Measurements from ENCODE around the gene TMEM14B.
A peak's percentile ranks its signal among the peaks of the same experiment; 100 is the strongest.
"Not testable (repeated sequence)": the region's sequence is repeated elsewhere in the genome, so short reads cannot be mapped to it uniquely, and the experiment has no call there.

TMEM14B gene

DNA sequence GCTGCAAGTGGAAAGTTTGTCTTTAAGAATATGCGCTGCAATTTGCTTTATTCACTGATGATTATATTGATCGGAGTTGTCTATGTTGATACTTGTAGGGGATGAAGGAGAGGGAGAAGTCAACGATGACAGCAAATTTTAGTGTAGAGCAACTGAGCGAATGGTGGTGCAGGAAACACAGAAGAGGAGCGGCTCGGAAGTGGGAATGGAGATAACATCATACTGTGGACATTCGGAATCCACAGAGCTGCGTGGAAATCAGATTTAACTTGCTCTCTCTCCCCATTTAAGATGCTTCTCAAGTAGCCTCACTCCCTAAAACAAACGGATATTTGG is 722 bp upstream of the TMEM14B start:
- DNase-seq (ENCODE audit: low spot score) = no peak

GRCh38 chr6:10749734-10750133 is 2.1 kb downstream of the TMEM14B start:
- DNase-seq (ENCODE audit: low spot score) = no peak

- DNase-seq (ENCODE audit: low spot score) = not testable (repeated sequence)
These were observed 3.0 kb downstream of the TMEM14B start for GRCh38 chr6:10750568-10750967.

GRCh38 chr6:10751757-10752156 is 4.2 kb downstream of the TMEM14B start:
- DNase-seq (ENCODE audit: low spot score) = not testable (repeated sequence)

GRCh38 chr6:10756085-10756484 is 8.5 kb downstream of the TMEM14B start:
- no peak for DNase-seq (ENCODE audit: low spot score)

GRCh38 chr6:10759312-10759839 is 11.8 kb downstream of the TMEM14B start:
- DNase-seq (ENCODE audit: low spot score) = no peak

DNA sequence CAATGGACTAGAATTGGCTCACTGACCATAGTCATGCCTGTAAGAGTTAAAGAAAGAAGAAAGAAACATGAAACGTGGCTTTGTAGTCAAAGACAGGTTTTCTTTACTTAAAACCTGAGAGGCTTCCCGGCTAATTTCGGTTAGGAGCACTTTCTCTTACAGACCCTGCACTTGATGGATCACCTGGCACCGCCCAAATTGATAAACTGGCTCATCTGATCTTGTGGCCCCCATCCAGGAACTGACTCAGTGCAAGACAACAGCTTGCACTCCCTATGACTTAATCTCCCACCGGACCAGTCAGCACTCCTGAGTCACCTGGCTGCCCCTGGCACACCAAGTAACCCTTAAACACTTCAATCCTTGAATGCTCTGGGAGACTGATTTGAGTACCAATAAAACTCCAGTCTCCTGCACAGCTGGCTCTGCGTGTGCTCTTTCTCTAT is 12.3 kb downstream of the TMEM14B start:
- DNase-seq (ENCODE audit: low spot score) = no peak

DNA sequence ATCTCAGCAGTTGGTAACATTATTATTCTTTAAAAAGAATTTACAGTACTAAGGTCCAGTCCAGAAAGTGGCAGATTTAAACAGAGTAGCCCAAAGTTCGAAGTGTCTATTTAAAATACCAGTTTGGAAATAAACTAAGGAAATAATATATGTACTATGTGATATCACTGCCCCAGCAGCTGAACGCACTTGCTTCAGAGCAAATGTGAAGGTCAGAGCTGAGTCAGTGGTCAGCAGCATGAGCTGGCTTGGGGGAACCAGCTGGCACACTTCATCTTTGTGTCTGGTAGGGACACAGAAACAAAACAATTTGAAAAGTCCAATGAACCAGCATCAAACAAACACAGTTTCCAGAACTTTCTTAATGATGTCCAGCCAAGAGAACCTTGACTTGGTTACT is 15.4 kb downstream of the TMEM14B start:
- no peak for DNase-seq (ENCODE audit: low spot score)

DNA sequence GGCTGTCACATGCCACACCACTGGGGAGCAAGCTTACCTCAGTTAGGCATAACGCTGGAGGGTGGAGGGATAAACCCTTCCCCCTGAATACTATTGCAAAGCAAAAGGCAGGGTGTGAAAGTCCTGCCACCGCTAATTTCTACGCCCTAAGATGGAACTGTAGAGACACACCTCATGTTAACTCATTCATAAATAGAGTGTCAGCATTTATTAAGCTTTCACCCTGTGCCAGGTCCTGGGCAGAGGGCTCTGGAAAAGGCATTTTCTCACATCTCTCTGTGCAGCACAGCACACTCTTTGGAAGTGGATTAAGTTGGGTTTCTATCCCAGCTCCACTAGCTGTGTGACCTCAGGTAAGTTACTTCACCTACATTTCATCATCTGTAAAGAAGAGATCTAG is 21.8 kb downstream of the TMEM14B start:
- no peak for DNase-seq (ENCODE audit: low spot score)

DNA sequence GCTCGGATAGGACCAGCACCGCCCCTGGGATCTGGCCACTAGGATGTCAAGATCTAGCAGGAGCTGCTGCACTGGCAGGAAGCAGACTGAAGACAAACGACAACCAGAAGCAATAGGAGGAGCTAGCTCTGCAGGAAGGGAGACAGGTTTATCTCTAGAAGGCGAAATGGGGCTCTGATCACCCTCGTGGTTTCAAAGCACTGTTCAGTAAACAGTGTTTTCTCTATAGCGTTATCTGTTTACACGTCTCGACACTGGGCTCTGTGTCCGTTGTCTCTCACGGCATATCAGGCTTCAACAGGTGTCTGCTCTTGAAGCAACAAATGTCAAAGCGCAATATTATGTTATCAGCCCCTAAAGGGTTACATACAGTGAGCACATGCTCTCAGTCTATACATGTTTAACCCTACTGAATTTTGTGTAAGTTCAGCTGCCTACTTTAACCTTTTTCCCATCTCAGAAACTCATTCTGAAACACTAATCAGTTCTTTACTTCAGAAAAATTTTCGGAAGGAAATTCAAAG is 23.8 kb downstream of the TMEM14B start:
- DNase-seq (ENCODE audit: low spot score) = no peak

DNA sequence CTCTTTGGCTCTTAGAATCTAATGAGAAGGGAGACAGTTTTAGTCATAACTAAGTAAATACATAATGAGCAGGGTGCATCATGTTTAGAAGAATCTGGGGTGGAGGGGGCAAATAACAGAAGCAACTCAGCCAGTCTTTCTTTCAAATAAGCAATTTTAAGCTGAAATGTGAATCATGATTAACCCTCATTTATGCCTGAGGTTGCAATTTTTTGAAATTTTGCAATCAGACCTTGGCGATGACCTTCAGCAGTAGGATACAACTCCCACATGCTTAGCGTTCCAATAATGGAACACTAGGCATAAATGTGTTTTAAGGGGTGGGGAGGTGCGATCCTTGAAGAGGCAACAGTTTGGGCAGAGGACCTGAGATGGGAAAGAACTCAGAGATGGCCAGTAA is 30.6 kb downstream of the TMEM14B start:
- DNase-seq (ENCODE audit: low spot score) = no peak

- DNase-seq (ENCODE audit: low spot score) = no peak
These were observed 31.5 kb downstream of the TMEM14B start for GRCh38 chr6:10779076-10779475.

DNA sequence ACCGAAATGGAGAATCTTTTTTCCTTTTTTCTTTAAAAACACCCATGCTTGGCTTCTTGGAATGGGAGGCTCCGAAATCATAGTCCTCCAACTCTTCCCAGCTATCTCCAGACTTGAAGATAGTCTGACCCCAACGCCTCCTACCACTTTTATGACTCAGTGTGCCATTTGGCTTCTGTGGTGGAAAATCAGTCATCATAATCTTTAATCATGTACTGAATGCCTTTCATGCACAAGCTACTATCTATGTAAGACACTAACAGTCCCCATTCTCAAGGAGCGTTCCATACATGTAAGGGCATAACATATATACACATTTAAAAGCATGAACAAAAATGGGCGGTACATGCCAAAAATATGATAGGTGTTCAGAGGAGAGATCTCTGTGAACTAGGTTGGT is 44.1 kb downstream of the TMEM14B start:
- no peak for DNase-seq (ENCODE audit: low spot score)

GRCh38 chr6:10792101-10792500 is 44.5 kb downstream of the TMEM14B start:
- DNase-seq (ENCODE audit: low spot score) = no peak

DNA sequence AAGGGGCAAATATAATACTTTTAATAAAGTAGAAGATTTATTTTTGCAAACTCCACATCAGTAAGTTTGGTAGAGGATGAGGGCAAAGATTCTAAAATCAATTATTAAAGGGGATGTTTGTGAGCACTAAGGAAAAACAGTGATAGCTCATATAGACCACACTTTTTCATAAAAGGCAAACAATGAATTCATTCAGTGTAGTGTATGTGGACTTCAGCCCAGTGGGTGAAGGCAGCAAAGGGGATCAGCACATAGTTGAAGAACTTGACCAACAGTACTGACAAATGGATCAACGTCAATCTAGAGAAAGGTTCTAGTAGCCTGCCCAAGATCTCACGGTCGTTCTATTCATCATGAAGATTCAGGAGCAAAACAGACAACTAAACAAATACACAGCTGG is 45.4 kb downstream of the TMEM14B start:
- no peak for DNase-seq (ENCODE audit: low spot score)

GRCh38 chr6:10793695-10794094 is 46.1 kb downstream of the TMEM14B start:
- no peak for DNase-seq (ENCODE audit: low spot score)

- DNase-seq (ENCODE audit: low spot score) = no peak
These were observed 46.6 kb downstream of the TMEM14B start for GRCh38 chr6:10794239-10794638.

- no peak for DNase-seq (ENCODE audit: low spot score)
These were observed 53.2 kb downstream of the TMEM14B start for GRCh38 chr6:10800810-10801209.

GRCh38 chr6:10801224-10801848 is 53.7 kb downstream of the TMEM14B start:
- DNase-seq (ENCODE audit: low spot score) = peak; percentile 66
